ENCODE measurements around the gene COL6A3.

The COL6A3 gene

DNA sequence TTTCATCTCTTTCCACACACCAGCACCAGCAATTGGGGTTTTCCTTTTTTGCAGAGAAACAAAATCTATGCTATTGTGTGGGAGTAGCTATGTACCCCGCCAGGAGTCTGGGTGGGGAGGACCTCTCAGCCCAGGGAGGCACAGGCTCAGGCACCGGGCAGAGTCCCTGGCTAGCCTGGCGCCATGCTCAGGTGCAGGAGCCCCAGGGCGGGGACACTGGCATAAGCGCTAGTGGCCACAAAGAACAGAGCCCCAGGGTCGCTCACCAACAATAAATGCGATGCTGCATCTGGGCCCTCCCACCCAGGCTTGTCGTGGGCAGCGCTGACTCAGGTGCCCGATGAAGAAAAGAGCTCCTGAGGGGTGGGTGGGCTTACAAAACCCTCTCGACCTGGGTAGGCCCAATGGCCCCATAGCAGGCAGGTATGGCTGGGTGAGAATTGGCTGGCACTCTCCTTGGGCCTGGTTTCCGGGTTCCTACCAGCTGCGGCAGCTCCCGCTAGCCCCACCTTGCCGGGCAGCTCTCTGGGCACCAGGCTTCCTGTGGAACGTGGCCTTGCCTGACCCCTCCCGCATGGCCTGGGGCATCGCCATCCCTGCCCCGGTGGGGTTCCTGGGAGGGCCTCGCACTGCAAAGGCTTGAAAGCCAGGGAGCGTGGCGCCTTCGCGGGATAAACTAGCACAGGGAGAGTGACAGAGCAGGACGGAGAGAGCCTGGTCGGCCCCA, 31.8 kb upstream of the COL6A3 start:
- H3K36me3 ChIP-seq (ENCODE audit: control insufficient read depth in 2 of 2, insufficient read depth in 1 of 2, low read length in 2 of 2), result no peaks in the 10 kb centered on the region
- no peak overlapping the region for H3K4me3 ChIP-seq (ENCODE audit: low read depth, low read length)
- POLR2A ChIA-PET, result no interaction called here
- no peak overlapping the region for H3K27ac ChIP-seq (ENCODE audit: extremely low read depth, low read depth, low read length)
- TF ChIP-seq ZNF202 (tag by site-specific recombination; IDR thresholded peaks at IDR 0.05; ENCODE audit: borderline replicate concordance), result no peak
- TF ChIP-seq ZNF560 (tag by site-specific recombination; IDR thresholded peaks at IDR 0.05; ENCODE audit: borderline replicate concordance), result no peak
- TF ChIP-seq ZNF623 (tag by site-specific recombination; IDR thresholded peaks at IDR 0.05), result no peak
- TF ChIP-seq ZNF596 (tag by site-specific recombination; IDR thresholded peaks at IDR 0.05), result no peak
- no peak for TF ChIP-seq ZNF837 (tag by site-specific recombination; IDR thresholded peaks at IDR 0.05)
- TF ChIP-seq ZNF624 (tag by site-specific recombination; IDR thresholded peaks at IDR 0.05), result no peak
- no peak for TF ChIP-seq ZIC2 (tag by site-specific recombination; IDR thresholded peaks at IDR 0.05)
- TF ChIP-seq TRIM28 (IDR thresholded peaks at IDR 0.05; ENCODE audit: borderline replicate concordance, low read length), result no peak
- no peak for TF ChIP-seq HOXD13 (CRISPR knock-in tag; IDR thresholded peaks at IDR 0.05; ENCODE audit: borderline replicate concordance)
- TF ChIP-seq ZNF24 (tag by site-specific recombination; IDR thresholded peaks at IDR 0.05), result no peak
- CTCF ChIA-PET, result no interaction called here
- H3K4me1 ChIP-seq (ENCODE audit: control insufficient read depth, insufficient read depth, low read length), result no peaks in the 10 kb centered on the region
- no peaks in the 10 kb centered on the region for H3K9me3 ChIP-seq (ENCODE audit: control insufficient read depth, insufficient read depth, low read depth, low read length)

DNA sequence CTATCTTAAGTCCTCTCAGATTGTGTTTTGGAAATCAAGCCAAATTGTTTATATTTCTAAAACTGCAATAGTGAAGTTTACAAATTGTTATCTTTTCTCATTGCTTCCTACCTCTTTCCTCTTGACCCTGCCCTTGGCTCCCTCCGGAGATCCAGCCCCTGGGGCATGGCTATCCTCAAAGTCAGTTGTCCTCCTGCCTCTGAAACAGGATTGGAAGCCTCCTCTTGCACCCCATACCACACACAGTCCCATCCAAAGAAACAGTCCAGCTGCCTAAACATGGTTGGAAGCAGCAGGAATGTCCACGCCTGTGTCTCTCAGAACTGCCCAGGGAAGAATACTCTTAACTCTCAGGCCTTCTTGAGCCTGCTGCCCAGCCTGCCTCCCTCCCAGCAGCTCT, 30.1 kb upstream of the COL6A3 start:
- POLR2A ChIA-PET, result no interaction called here

More for the DNA sequence above, 30.1 kb upstream of the COL6A3 start:
- Histone ChIP-seq H3K27ac (ENCODE audit: extremely low read depth, low read depth, low read length) (no peak overlapping the region), H3K4me1 (ENCODE audit: control insufficient read depth, insufficient read depth, low read length) (no peaks in the 10 kb centered on the region), H3K36me3 (ENCODE audit: control insufficient read depth in 2 of 2, insufficient read depth in 1 of 2, low read length in 2 of 2) (no peaks in the 10 kb centered on the region), H3K4me3 (ENCODE audit: low read depth, low read length) (no peak overlapping the region), H3K9me3 (ENCODE audit: control insufficient read depth, insufficient read depth, low read depth, low read length) (no peaks in the 10 kb centered on the region)
- CTCF ChIA-PET, result interaction anchor here (0.6 to 3.9 kb wide), 7 partner anchors 22 to 137 kb away, joined by 3 to 17 read pairs (median 3); no protein-coding TSS in a partner anchor
- TF ChIP-seq ZNF140 (tag by site-specific recombination; IDR thresholded peaks at IDR 0.05), result no peak
- TF ChIP-seq ZNF302 (tag by site-specific recombination; IDR thresholded peaks at IDR 0.05; ENCODE audit: low read depth), result no peak
- no peak for TF ChIP-seq IKZF3 (tag by site-specific recombination; IDR thresholded peaks at IDR 0.05)
- TF ChIP-seq ZNF155 (tag by site-specific recombination; IDR thresholded peaks at IDR 0.05), result no peak
- no peak for TF ChIP-seq ZBTB48 (tag by site-specific recombination; IDR thresholded peaks at IDR 0.05)
- TF ChIP-seq ZNF473 (tag by site-specific recombination; IDR thresholded peaks at IDR 0.05), result no peak
- TF ChIP-seq, protein P1, sequence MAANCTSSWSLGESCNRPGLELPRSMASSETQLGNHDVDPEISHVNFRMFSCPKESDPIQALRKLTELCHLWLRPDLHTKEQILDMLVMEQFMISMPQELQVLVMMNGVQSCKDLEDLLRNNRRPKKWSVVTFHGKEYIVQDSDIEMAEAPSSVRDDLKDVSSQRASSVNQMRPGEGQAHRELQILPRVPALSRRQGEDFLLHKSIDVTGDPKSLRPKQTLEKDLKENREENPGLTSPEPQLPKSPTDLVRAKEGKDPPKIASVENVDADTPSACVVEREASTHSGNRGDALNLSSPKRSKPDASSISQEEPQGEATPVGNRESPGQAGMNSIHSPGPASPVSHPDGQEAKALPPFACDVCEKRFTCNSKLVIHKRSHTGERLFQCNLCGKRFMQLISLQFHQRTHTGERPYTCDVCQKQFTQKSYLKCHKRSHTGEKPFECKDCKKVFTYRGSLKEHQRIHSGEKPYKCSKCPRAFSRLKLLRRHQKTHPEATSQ (tag by site-specific recombination; IDR thresholded peaks at IDR 0.05), result no peak
- no peak for TF ChIP-seq ZNF707 (tag by site-specific recombination; IDR thresholded peaks at IDR 0.05)
- no peak for TF ChIP-seq ZNF239 (tag by site-specific recombination; IDR thresholded peaks at IDR 0.05)
- TF ChIP-seq ZBTB21 (tag by site-specific recombination; IDR thresholded peaks at IDR 0.05), result no peak
- TF ChIP-seq ZSCAN16 (tag by site-specific recombination; IDR thresholded peaks at IDR 0.05), result no peak
- TF ChIP-seq OSR2 (tag by site-specific recombination; IDR thresholded peaks at IDR 0.05), result no peak
- no peak for TF ChIP-seq ZNF37A (tag by site-specific recombination; IDR thresholded peaks at IDR 0.05)
- TF ChIP-seq, protein P2, sequence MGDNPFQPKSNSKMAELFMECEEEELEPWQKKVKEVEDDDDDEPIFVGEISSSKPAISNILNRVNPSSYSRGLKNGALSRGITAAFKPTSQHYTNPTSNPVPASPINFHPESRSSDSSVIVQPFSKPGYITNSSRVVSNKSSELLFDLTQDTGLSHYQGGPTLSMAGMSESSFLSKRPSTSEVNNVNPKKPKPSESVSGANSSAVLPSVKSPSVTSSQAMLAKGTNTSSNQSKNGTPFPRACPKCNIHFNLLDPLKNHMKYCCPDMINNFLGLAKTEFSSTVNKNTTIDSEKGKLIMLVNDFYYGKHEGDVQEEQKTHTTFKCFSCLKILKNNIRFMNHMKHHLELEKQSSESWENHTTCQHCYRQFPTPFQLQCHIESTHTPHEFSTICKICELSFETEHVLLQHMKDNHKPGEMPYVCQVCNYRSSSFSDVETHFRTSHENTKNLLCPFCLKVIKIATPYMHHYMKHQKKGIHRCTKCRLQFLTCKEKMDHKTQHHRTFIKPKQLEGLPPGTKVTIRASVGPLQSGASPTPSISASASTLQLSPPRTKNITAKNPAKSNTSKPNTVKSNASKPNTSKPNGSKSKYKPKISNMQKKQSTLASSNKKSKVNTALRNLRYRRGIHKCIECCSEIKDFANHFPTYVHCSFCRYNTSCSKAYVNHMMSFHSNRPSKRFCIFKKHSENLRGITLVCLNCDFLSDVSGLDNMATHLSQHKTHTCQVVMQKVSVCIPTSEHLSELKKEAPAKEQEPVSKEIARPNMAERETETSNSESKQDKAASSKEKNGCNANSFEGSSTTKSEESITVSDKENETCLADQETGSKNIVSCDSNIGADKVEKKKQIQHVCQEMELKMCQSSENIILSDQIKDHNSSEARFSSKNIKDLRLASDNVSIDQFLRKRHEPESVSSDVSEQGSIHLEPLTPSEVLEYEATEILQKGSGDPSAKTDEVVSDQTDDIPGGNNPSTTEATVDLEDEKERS (tag by site-specific recombination; IDR thresholded peaks at IDR 0.05), result no peak
